ENCODE data around the gene CCDC201.
"Not testable (repeated sequence)": the region's sequence is repeated elsewhere in the genome, so short reads cannot be mapped to it uniquely, and the experiment has no call there.

The CCDC201 gene

GRCh38 chr7:45841926-45842717, 30.8 kb downstream of the CCDC201 start:
- in situ Hi-C loops (cut with HindIII; ENCODE audit: low pct_ligation_motif_present, low pct_unique_long_range_greater_than_20kb, low sequenced_read_pairs); DNase-seq: not testable (repeated sequence)

DNA sequence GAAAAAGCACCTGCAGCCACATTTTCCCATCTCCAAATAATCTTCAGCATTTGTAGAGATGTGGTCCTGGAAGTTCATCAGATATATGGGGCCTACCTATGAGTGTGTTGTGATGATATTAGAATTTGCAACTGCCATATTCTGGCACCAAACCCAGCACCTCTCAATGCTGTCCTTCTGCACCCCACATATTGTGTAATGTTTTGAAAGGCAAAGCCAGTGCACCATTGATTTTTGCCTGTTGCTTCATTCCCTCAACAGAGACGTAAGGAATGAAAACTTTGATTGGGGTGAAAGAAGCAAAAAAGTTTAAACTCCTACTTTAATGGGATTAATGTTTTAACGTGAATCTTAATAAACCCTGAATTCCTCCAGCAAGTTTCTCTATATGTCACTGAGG, 34.0 kb downstream of the CCDC201 start:
- in situ Hi-C loops (cut with HindIII; ENCODE audit: low pct_ligation_motif_present, low pct_unique_long_range_greater_than_20kb, low sequenced_read_pairs); DNase-seq: not testable (repeated sequence)

DNA sequence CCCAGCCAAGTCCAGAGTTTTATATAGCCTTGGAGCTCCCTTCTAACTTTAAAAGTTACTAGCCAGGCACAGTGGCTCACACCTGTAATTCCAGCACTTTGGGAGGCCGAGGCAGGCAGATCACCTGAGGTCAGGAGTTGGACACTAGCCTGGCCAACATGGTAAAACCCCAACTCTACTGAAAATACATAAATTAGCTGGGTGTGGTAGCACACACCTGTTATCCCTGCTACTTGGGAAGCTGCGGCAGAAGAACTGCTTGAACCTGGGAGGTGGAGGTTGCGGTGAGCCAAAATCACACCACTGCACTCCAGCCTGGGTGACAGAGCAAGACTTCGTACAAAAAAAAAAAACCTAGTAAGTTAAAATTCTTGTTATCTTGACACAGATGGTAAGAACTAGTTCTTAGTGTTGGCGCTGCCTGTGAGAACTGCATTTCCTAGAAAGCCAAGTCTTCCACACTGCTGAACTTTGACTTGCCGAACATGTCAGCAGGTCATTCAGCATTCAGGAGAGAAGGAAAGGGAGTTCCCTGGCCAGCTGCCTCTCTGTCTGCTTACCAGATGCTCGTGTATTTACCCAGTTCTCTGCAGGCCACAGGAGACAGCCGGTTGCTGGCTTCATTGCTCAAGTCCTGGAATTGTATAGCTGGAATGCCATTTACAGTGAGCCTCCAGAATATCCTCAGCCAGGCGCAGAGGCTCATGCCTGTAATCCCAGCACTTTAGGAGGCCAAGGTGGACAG, 40.3 kb downstream of the CCDC201 start:
- DNase-seq; in situ Hi-C loops (cut with HindIII; ENCODE audit: low pct_ligation_motif_present, low pct_unique_long_range_greater_than_20kb, low sequenced_read_pairs): not testable (repeated sequence)

DNA sequence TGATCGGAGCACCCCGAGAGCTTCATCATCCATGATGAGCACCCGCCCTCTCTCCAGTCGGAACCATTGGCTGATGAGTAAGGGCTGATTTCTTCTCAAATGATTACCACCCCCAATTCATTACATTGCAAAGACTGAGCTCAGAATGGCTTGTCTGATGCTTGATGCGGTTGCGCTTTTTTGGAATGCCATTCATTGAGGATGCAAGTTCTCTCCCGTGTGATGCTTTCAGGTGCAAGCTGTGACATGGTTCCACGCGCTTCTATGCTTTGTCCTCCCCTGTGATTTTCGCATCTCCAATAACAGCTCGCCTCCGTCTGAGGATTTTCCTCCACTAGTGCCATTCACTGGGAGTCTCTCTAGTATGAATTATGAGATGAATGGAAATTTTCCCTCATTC, 43.0 kb downstream of the CCDC201 start:
- DNase-seq; in situ Hi-C loops (cut with HindIII; ENCODE audit: low pct_ligation_motif_present, low pct_unique_long_range_greater_than_20kb, low sequenced_read_pairs): not testable (repeated sequence)

DNA sequence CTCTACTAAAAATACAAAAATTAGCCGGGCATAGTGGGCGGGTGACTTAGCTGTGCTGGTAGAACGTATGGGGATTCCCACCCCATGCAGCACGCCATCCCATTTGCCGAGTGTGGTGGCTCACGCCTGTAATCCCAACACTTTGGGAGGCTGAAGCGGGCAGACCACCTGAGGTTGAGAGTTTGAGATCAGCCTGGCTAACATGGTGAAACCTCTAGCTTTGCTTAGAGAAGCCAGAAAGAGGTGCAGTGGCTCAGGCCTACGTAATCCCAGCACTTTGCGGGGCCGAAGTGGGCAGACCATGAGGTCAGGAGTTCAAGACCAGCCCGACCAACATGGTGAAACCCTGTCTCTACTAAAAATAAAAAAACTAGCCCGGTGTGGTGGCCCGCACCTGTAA, 45.2 kb downstream of the CCDC201 start:
- DNase-seq; in situ Hi-C loops (cut with HindIII; ENCODE audit: low pct_ligation_motif_present, low pct_unique_long_range_greater_than_20kb, low sequenced_read_pairs): not testable (repeated sequence)

- in situ Hi-C loops (cut with HindIII; ENCODE audit: low pct_ligation_motif_present, low pct_unique_long_range_greater_than_20kb, low sequenced_read_pairs); DNase-seq: not testable (repeated sequence)
Measured at GRCh38 chr7:45826550-45826949, 46.3 kb downstream of the CCDC201 start.

DNA sequence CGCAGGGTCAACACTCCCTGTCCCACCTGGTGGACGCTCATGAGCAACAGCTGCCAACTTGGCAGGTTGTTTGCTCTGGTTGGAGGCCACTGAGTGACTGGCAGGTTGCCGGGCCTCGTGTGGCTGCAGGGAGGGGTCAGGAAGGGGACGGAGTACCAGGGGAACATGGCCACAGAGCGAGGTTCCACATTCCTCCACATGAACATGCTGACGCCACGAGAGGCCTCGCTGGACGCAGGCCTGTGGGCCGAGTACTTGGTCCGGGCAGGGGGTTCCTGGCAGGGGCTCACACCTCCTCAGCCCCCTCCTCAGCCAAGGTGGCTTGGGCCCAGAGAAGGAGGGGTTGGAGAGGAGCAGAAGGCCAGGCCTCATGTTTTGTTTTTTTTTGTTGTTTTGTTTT, 54.1 kb downstream of the CCDC201 start:
- DNase-seq; in situ Hi-C loops (cut with HindIII; ENCODE audit: low pct_ligation_motif_present, low pct_unique_long_range_greater_than_20kb, low sequenced_read_pairs): not testable (repeated sequence)

DNA sequence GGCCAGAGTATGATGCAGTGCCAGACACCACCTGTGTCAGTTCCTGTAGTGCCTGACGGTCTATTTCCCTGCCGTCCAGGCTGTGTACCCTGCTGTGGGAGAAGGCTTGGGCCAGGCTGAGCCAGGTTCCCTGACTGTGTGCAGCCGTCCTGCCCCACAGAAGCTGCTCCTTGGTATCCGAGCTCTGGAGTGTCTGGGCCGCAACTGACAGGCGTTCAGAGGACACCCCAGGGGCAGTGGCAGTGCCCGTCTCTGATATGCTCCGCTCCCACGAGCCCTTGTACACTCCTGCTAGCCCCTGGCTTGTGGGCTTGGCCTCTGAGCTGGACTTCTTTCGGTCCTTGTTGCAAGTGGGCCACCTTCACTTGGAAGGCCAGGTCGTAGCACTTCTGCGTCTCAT, 55.0 kb downstream of the CCDC201 start:
- DNase-seq; in situ Hi-C loops (cut with HindIII; ENCODE audit: low pct_ligation_motif_present, low pct_unique_long_range_greater_than_20kb, low sequenced_read_pairs): not testable (repeated sequence)

- in situ Hi-C loops (cut with HindIII; ENCODE audit: low pct_ligation_motif_present, low pct_unique_long_range_greater_than_20kb, low sequenced_read_pairs); DNase-seq: not testable (repeated sequence)
Measured at GRCh38 chr7:45817016-45817415, 55.9 kb downstream of the CCDC201 start.

DNA sequence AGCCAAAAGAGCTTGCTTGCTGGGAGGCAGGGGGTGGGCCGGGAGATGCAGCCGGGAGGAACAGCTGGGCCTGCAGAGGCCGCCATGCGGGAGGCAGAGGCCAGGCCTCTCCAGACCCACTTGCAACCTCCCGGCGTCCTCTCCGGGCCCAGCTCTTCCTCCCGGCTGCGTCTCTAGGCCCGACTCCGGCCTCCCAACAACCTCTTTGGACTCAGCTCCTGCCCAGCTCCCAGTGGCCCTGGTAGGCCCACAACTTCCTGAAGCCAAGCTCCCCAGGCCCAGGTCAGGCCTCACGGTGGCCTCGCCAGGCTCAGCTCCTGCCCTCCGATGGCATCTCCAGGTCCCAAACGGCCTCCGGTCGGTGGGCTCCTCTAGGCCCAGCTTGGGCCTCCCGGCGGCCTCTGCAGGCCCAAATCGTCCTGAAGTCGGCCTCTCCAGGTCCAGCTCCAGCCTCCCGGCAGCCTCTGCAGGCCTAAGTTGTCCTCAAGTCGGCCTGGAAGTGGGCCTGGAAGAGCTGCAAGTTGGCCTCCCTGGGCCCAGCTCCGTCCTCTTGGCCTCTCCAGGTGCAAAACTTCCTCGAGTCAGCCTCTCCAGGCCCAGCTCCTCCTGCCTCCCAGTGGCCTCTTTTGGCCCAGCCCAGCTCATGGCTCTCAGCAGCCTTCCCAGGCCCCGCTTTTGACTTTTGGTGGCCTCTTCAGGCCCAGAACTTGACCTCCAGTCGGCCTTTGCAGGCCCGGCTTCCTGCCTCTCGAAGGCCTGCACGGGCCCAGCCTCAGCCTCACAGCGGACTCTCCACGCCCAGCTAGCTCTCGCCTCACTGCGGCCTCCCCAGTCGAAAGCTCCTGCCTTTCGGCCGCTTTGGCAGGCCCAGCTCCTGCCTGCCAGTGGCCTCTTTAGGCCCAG, 58.4 kb downstream of the CCDC201 start:
- DNase-seq; in situ Hi-C loops (cut with HindIII; ENCODE audit: low pct_ligation_motif_present, low pct_unique_long_range_greater_than_20kb, low sequenced_read_pairs): not testable (repeated sequence)

DNA sequence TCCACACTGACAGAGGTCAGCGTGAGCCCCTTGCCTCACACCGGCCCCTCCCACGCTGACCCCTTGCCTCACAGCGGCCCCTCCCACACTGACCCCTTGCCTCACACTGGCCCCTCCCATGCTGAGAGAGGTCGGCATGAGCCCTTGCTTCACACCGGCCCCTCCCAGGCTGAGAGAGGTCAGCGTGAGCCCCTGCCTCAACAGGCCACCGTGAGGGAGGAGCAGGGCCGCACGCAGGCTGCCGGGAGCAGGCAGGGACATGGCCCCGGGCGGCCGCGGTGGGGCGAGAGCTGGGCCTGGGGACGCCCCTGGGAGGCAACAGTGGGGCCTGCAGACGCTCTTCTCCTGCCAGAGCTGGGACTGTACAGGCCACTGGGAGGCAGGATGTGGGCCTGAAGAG, 59.1 kb downstream of the CCDC201 start:
- in situ Hi-C loops (cut with HindIII; ENCODE audit: low pct_ligation_motif_present, low pct_unique_long_range_greater_than_20kb, low sequenced_read_pairs); DNase-seq: not testable (repeated sequence)

DNA sequence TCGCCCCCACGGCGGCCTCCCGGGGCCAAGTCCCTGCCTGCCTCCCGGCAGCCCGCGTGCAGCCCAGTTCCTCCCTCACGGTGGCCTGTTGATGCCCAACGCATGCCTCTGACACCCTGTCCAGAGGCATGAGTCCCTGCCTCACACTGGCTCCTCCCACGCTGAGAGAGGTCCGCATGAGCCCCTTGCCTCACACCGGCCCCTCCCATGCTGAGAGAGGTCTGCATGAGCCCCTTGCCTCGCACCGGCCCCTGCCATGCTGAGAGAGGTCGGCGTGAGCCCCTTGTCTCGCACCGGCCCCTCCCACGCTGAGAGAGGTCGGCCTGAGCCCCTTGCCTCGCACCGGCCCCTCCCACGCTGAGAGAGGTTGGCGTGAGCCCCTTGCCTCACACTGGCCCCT, 59.9 kb downstream of the CCDC201 start:
- in situ Hi-C loops (cut with HindIII; ENCODE audit: low pct_ligation_motif_present, low pct_unique_long_range_greater_than_20kb, low sequenced_read_pairs) = no loop called here
- DNase-seq = no peak

- DNase-seq; in situ Hi-C loops (cut with HindIII; ENCODE audit: low pct_ligation_motif_present, low pct_unique_long_range_greater_than_20kb, low sequenced_read_pairs): not testable (repeated sequence)
Measured at GRCh38 chr7:45811652-45812234, 61.1 kb downstream of the CCDC201 start.

DNA sequence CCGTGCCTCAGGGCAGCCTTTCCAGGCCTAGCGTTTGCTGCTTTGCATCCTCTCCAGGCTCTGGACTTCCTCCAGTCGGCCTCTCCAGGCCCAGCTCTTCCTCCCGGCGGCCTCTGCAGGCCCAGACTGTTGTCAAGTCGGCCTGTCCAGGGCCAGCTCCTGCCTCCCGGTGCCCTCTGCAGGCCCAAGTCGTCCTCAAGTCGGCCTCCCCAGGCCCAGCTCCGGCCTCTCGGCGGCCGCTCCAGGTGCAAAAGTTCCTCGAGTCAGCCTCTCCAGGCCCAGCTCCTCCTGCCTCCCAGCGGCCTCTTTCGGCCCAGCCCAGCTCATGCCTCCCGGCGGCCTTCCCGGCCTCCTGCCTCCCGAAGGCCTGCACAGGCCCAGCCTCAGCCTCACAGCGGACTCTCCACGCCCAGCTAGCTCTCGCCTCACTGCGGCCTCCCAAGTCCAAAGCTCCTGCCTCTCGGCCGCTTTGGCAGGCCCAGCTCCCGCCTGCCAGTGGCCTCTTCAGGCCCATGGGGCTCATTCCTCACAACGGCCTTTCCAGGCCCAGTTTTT, 62.4 kb downstream of the CCDC201 start:
- in situ Hi-C loops (cut with HindIII; ENCODE audit: low pct_ligation_motif_present, low pct_unique_long_range_greater_than_20kb, low sequenced_read_pairs) = not testable (repeated sequence)

More for the DNA sequence above, 62.4 kb downstream of the CCDC201 start:
- DNase-seq = not testable (repeated sequence)
